ENCODE measurements around the gene BRCA2.
A peak's percentile ranks its signal among the peaks of the same experiment; 100 is the strongest.

The BRCA2 gene

GRCh38 chr13:32315238-32316027 lies at the start of gene BRCA2, which contains the start of gene ZAR1L:
Gene BRCA2, plus strand, starts transcription at chr13:32315508. Its CDS starts 953 bp downstream, at chr13:32316461.
Gene ZAR1L, minus strand, starts transcription at chr13:32315363. Its CDS starts 3,438 bp downstream, at chr13:32311925.
- DNase-seq, result peak; percentile 81 to 98 (median 90)
- intact Hi-C loops (cut with DNase I), result loop anchor here (10.0 kb wide), 2 partner anchors 109 to 219 kb away; partner anchors contain the start of genes N4BP2L1 and N4BP2L2

- intact Hi-C loops (cut with DNase I), result no loop called here
- no peak for DNase-seq
Observed at GRCh38 chr13:32265726-32266125, 49.6 kb upstream of the BRCA2 start.

- no peak for DNase-seq
- intact Hi-C loops (cut with DNase I), result no loop called here
Observed at GRCh38 chr13:32266130-32266529, 49.2 kb upstream of the BRCA2 start.

GRCh38 chr13:32267836-32268439 lies 47.4 kb upstream of the BRCA2 start:
- intact Hi-C loops (cut with DNase I), result no loop called here
- DNase-seq, result no peak

- no peak for DNase-seq
- intact Hi-C loops (cut with DNase I), result no loop called here
Observed at GRCh38 chr13:32272021-32272683, 43.2 kb upstream of the BRCA2 start.

GRCh38 chr13:32277839-32278238 lies 37.5 kb upstream of the BRCA2 start:
- no peak for DNase-seq
- intact Hi-C loops (cut with DNase I), result no loop called here

- DNase-seq, result no peak
- intact Hi-C loops (cut with DNase I), result no loop called here
Observed at GRCh38 chr13:32278426-32278825, 36.9 kb upstream of the BRCA2 start.

GRCh38 chr13:32281096-32281495 lies 34.2 kb upstream of the BRCA2 start:
- intact Hi-C loops (cut with DNase I), result no loop called here
- no peak for DNase-seq

GRCh38 chr13:32282096-32282711 lies 33.1 kb upstream of the BRCA2 start:
- intact Hi-C loops (cut with DNase I), result no loop called here
- DNase-seq, result no peak

- no peak for DNase-seq
Observed at GRCh38 chr13:32284927-32285632, 30.2 kb upstream of the BRCA2 start.

GRCh38 chr13:32285633-32285965 lies 29.7 kb upstream of the BRCA2 start:
- DNase-seq, result no peak
- intact Hi-C loops (cut with DNase I), result no loop called here

More at GRCh38 chr13:32284927-32285632, 30.2 kb upstream of the BRCA2 start:
- intact Hi-C loops (cut with DNase I), result no loop called here

GRCh38 chr13:32297206-32297605 lies 18.1 kb upstream of the BRCA2 start:
- DNase-seq, result no peak
- intact Hi-C loops (cut with DNase I), result no loop called here

- DNase-seq, result no peak
- intact Hi-C loops (cut with DNase I), result no loop called here
Observed at GRCh38 chr13:32298695-32299094, 16.6 kb upstream of the BRCA2 start.

GRCh38 chr13:32299893-32300292 lies 15.4 kb upstream of the BRCA2 start:
- intact Hi-C loops (cut with DNase I), result no loop called here

GRCh38 chr13:32300406-32300805 lies 14.9 kb upstream of the BRCA2 start:
- intact Hi-C loops (cut with DNase I), result no loop called here
- no peak for DNase-seq

More at GRCh38 chr13:32299893-32300292, 15.4 kb upstream of the BRCA2 start:
- DNase-seq, result no peak

- intact Hi-C loops (cut with DNase I), result no loop called here
- no peak for DNase-seq
Observed at GRCh38 chr13:32300920-32301319, 14.4 kb upstream of the BRCA2 start.

GRCh38 chr13:32302461-32302860 lies 12.8 kb upstream of the BRCA2 start:
- DNase-seq, result no peak
- intact Hi-C loops (cut with DNase I), result no loop called here

- DNase-seq, result no peak
- intact Hi-C loops (cut with DNase I), result loop anchor here (5.0 kb wide), 1 partner anchor 58 kb away; no protein-coding TSS in a partner anchor
Observed at GRCh38 chr13:32305646-32306045, 9.7 kb upstream of the BRCA2 start.

- intact Hi-C loops (cut with DNase I), result loop anchor here (1.0 to 10.0 kb wide), 4 partner anchors 62 to 290 kb away; partner anchors contain the start of genes N4BP2L1 and N4BP2L2
Observed at GRCh38 chr13:32309312-32310133, 5.8 kb upstream of the BRCA2 start.

More at GRCh38 chr13:32309312-32310133, 5.8 kb upstream of the BRCA2 start:
- DNase-seq, result peak in 1 of 10 donors; percentile 40
